GM18519 (cell line): ENCODE data around the gene EFNA5.

Experiments
- ATAC-seq: cut with Tn5 transposase; IDR thresholded peaks from one replicate; pipeline ENCODE4 v1.9.1; 2021; ENCODE audit warnings: mild to moderate bottlenecking, moderate library complexity; ENCODE audit not compliant: unreplicated experiment, low FRiP score

The EFNA5 gene

GRCh38 chr5:107607196-107607595 lies 63.5 kb downstream of the EFNA5 start:
- ATAC-seq = no peak

DNA sequence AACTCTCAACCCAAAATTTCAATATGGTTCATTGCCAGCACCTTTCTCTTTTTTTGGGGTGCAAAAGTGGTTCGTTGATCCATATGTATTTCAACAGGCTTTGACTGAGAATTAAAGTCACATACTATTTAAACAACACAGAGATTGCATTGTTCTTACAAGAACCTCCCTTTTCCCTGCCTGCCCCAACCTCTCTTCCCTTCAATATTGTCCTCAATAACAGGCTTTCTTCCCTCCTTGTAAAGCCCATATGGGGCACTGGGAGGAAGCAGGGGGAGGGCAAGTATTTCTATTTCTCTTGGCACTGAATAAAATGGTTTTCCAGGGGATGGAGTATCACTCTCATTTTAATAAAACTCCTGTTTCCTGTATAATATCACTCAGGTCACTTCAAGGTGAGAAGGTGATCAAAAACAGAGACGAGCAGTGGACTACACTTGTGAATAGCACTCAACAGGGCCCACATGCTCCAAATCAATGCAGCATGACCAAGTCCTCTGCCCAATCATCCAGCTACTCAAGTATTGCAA lies 65.1 kb downstream of the EFNA5 start:
- no peak for ATAC-seq

GRCh38 chr5:107604990-107605389 lies 65.7 kb downstream of the EFNA5 start:
- ATAC-seq = no peak

DNA sequence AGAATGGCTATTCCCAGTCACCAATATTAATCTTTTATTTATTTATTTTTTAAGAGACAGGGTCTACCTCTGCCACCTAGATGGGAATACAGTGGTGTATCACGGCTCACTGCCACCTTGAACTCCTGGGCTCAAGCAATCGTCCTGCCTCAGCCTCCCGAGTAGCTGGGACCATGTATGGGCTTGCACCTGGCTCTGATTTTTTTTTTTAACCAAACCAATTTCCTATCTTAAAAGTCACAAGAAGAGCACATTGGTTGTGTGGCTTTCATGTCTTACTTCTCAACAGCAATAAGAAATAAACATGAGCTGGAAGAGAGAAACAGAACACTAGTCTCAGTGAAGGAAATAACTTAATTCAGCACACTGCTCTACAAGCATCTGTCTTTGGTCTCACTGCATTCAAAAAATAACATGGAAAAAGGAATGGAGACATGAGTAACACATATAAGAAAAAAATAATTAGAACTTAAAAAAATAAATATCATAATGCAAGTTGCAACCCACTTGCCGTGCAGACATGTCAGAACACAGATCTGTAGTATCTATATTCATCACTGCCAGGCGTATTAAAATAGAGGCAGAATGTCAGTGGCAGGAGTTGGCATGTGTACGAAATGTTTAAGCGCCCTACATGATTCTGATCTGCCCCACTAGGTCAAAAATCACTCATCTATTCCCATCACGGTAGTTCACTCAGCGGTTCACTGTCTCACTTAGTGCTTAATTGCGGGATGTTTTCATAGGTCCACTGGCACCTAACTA lies 66.4 kb downstream of the EFNA5 start:
- no peak for ATAC-seq

DNA sequence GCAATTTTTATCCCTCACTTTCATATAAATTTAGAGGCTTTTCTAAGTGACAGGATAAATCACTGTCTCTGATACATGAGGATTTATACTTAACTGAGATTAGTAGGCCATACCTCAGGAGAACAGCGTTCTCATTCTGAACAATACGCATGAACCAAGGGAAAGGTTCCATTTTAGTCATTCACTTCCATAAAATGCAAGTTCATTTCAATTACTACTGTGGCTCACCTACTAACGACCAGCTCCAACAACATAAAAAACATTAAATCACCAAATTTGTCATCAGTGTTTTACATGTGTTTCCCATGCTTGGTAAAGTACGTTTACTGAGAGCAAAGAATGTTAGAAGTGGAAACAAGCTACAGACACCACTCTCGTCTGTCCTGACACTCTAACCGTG lies 67.4 kb downstream of the EFNA5 start:
- no peak for ATAC-seq

- no peak for ATAC-seq
These were observed 67.8 kb downstream of the EFNA5 start for GRCh38 chr5:107602896-107603295.

DNA sequence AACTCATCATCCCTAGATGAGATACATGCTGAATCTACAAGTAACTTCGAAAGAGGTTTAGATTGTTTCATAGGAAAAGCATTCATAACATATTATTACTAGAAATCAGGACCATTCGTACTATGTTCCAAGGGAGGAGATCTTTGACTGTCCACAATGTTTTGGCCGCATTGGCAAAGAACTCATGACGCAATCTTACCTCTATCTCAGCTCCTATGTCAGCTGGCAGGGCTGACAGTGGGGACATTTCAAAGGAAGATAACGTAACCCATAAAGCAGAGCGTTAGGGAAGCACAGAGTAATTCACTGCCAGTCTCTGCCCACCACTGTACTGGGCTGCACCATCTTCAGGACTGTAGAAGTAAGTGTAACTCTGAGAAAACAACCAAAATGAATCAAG lies 69.7 kb downstream of the EFNA5 start:
- ATAC-seq = no peak

DNA sequence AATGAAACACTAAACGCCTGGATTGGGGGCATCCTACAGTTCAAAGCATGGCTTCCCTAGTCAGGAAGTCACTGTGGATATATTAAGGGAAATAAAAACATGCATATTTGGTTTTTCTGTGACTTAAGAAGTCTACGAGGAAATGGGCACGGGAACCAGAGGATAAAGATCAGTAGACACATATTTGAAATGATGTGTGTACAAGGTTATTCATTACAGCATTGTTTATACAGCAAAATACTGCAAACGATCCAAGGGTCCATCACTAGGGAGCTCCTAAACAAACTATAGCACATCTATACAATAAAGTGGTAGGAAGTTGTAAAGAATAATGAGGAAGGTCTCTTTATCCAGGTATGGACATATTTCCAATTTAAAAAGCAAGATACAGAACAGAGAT lies 71.8 kb downstream of the EFNA5 start:
- no peak for ATAC-seq

DNA sequence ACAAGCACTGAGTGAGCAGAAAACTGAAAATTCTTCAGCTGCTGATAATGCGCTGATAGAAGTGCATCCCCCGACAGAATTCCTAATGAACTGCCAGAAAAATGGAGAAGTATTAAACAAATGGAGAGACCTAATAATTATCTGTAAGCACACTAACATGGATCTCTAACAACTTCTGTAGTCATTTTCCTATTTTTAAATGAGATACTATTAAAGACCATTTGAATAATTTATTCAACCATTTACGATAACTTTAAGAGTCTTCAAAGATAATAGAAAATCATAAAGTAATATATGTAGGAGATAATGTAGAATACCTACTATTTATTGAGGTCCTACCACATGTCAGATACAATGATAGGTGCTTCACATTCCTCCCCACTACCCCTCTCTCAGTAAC lies 72.9 kb downstream of the EFNA5 start:
- no peak for ATAC-seq

- ATAC-seq = no peak
These were observed 73.5 kb downstream of the EFNA5 start for GRCh38 chr5:107597247-107597646.

DNA sequence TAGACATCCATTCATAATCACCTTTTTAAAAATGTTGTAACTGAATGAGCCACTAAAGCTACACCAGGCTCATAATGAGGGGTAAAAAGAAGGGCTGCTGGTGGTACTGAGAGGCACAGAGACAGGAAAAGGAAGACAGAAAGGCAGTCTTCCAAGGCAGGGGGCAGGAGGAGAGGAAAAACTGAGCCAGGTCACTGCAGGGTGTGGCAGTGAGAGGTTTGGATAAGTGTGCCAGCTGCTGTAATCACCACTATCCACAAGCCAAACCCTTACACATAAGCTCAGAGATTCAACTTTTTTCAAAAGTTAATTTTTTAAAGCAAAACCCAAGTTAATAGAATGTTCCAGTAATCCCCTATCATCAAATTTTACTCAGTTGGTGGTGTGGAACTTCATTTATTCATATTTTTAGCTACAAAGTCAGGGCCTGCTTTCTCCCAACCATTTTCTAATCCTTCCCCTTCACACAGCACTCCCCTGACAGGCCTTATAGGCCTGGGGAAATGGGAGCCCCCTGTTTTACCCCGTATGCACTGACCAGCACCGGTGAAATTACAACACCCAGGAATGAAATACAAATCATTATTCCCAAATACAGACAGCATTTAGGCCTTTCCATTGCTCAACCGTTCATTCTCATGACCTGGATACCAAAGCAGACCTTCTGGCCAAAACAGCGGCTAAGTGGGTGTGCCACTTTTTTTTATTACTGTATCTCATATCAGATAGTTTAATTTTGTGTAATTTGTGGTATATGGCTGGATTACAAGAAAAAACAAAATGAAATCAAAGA lies 76.3 kb downstream of the EFNA5 start:
- ATAC-seq = no peak

DNA sequence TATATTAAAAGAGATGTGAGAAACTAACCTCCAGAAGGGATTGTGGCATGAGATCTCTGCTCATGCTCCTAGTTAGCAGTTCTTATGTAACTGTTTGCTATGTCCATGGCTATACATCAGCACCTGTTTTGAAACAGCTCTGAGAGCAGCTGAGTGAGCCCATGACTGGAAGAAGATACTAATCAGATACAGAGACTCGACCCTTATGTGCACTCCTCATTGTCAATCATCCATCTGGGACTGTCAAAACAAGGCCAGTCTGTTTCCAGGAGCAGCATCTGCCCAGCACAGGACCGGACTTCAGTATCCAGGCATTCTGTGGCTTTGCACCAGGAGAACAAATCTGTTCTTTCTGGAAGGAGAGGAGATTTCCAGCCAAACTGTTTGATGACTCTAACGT lies 77.7 kb downstream of the EFNA5 start:
- no peak for ATAC-seq

GRCh38 chr5:107592515-107592914 lies 78.2 kb downstream of the EFNA5 start:
- no peak for ATAC-seq

- ATAC-seq = no peak
These were observed 80.1 kb downstream of the EFNA5 start for GRCh38 chr5:107590686-107591085.

- no peak for ATAC-seq
These were observed 81.1 kb downstream of the EFNA5 start for GRCh38 chr5:107589520-107590193.

GRCh38 chr5:107582625-107583024 lies 88.1 kb downstream of the EFNA5 start:
- ATAC-seq = no peak

DNA sequence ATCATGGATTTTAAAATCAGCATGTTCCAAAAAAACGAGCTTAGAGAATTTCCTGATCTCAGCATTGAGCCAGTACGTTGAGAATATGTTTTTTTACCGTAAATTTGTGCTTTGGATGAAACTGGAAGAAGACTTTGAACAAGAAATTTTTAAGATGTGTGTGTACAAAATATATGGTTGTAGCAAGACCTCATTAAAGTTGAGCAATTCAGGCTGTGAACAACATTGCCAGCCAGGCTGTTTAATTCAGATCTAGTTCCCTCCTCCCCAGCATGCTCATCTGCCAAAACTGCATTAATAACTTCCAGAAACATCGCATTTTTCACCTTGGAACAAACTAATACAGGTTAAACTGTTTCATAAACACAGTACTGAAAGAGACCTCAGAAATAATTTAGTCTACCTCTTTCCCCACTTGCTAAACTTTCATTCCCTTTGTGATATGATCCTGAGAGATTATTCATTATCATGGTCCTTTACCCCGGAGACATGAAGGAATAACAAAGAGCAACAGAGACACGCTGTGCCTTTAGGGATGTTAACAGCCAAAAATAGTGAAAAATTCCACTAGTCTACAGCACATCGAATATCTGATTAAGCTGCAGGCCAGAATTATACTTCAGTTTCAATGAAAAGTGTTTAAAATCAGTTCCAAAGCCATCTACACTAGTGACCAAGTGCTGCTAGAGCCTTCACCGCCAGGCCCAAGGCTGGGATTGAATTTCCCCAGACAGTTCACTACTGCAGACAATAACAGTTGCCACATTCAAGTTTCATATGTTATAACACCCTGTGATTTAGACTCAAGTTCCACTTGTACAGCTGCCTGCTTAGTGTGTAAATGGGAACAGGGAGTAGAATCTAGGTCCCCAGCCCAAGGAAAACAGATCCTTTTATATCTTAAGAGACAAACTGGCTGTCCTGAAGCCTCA lies 89.6 kb downstream of the EFNA5 start:
- no peak for ATAC-seq

GRCh38 chr5:107578051-107578635 lies 92.6 kb downstream of the EFNA5 start:
- ATAC-seq = no peak

DNA sequence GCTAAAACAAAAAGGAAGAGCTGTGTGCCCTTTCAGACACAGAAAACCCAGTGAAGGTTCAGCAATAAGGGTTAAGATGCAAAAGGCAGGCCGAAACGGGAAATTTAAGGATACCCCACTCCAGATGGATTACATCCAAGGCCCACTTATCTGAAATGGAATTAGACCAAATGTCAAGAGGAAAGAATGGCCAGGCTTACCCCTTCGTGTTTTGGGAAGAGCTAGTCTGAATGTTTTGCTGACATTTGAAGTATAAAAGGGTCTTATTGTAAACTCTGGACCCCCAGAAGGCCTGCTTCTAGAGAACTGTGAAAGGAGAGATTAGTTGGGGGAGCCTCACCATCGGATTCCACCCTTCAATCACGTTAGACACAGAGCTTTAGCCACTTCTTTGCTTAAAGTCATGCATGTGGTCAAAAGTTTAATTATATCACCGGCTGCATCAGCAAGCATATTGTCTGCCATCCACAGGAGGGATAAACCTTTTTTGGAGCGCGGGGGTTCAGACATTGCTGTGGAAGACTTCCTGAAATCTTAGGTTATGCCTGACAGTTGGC lies 93.3 kb downstream of the EFNA5 start:
- no peak for ATAC-seq
